OCI-M2 (cell line): Measurements from ENCODE around the gene CCDC154.
"Not testable (repeated sequence)": the region's sequence is repeated elsewhere in the genome, so short reads cannot be mapped to it uniquely, and the experiment has no call there.

Experiments used
- DNase-seq: peaks from one replicate; lab custom pipeline; 2025; ENCODE audit not compliant: unreplicated experiment; lab: John Stamatoyannopoulos, UW

CCDC154 gene

GRCh38 chr16:1439699-1440074 lies 4.7 kb downstream of the CCDC154 start:
- DNase-seq: not testable (repeated sequence)

GRCh38 chr16:1439058-1439698 lies 5.2 kb downstream of the CCDC154 start:
- DNase-seq: no peak

DNA sequence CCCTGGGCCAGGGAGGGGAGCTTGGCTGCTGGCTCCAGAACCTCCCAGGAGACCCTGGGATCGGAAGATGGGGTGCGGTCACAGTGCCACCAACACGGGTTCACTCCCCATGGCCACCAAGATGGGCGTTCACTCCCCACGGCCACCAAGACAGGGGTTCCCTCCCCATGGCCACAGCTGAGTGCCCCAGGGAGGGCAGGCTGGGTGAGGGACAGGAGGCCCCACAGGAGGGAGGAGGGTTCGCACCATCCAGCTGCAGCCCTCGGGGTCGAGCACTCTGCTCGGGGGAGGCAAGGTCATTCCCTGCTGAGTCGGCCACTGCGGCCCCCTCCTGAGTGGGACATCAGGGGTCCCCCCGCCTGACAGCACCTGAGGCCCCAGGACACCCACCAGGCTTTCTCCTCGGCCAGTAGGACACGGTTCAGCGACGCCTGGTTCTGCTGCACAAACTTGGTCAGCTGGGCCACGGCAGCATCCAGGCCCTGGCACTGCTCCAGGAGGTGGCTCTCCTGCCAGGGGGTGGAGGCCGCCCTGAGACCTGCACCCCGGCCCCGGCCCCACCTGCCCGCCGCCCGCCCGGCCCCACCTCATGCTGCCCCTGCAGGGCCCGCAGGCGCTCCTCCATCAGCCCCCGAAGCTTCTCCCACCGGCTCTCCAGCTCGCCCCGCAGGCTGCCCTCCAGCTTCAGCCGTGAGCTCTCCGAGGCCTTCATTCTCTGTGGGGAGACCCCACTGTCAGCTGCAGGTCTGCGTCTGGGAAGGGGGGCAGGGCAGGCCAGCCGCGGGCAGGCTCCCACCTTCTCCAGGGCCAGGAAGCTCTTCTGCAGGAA lies 5.9 kb downstream of the CCDC154 start:
- DNase-seq: no peak

- no peak for DNase-seq
Measured at GRCh38 chr16:1437606-1438005, 6.8 kb downstream of the CCDC154 start.

GRCh38 chr16:1436731-1437355 lies 7.5 kb downstream of the CCDC154 start:
- no peak for DNase-seq

DNA sequence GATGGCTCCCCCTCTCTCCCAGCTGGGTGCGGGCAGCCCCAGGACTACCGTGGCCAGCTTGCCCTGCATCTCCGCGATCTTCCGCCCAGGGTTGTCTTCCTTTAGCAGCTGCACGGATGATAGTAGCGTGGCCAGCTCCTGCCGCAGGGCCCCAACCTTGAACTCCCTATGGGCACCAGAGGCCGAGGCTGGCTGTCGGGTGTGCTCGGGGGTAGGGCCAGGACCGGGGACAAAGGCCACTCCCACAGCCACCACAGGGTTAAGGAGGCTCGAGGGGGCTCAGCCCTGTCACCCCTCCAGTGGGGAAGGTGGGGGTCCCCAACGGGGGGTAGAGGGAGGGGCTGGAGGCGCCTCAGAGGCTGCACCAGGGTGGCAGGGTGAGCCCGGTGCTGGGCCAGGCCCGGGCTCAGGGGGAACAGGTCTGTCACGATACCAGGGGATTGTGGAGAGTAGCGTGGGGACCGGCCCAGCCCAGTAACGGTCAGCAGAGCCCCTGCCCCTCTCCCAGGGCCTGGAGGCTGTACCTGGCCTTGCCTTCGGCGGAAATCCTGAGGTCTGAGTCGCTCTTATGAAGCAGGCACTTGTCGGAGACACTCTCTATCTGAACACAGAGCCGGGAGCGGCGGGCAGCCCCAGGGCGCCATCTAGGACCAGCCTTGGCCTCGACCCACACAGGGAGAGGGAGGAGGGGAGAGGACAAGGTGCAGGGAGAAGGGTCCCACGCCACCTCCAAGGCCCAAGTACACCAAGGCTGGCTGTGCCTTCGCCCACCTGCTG lies 8.2 kb downstream of the CCDC154 start:
- no peak for DNase-seq

- no peak for DNase-seq
Measured at GRCh38 chr16:1434644-1435592, 9.4 kb downstream of the CCDC154 start.

DNA sequence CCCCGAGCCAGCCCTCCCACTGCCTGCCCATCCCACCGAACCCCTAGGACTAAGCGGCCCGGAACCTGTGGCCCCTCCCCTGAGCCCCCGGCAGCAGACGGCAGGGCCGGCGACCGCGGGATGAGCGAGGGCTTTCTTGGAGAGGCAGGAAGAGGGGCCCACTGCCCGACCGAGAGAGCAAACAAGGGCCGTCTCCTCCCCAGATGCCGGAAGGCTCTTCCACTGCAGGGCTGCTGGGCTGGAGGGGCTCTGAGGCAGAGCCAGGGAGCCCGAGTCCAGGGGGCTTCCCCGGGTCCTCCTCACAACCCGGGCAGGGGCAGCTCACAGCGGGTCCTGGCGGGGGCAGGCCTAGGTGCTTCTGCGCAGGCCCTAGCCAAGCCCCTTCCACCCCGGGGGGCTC lies 10.6 kb downstream of the CCDC154 start:
- no peak for DNase-seq

GRCh38 chr16:1433263-1433560 lies 11.1 kb downstream of the CCDC154 start:
- no peak for DNase-seq

GRCh38 chr16:1432388-1433262 lies 11.7 kb downstream of the CCDC154 start:
- no peak for DNase-seq

GRCh38 chr16:1431497-1432270 lies 12.7 kb downstream of the CCDC154 start:
- no peak for DNase-seq

DNA sequence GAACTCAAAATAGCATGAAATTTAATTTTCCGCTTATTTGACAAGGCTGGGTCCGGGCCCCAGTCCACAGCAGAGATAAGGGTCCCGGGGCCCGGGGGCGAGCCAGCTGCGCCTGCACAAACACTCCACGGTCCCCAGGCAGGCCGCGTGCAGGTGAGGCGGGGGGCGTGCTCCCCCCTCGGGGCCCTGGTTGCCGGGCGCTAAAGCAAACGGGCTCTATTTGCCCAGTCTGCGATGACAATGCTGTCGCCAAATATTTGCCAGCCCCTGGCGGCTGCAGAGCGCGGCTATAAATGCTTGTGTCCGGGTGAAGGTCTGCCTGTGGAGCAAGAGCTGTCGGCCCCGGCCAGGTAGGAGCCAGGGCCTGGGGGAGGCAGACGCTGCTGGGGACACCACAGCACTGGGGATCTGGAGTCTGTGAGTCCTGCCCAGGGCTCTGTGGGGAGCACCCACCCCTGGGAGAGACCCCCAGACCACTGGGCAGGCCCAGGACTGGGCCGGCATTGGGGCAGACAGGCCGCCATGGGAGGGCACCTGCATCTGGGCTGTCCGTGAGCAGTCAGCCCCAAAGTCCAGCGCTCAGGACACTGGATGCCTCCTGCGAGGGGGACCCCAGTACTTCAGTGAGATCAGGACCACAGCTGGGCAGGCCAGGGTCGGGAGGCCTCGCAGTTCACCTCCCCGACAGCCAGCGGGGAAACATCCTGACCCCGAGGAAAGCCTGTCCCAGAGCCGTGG lies 13.4 kb downstream of the CCDC154 start, which contains the start of gene PERCC1:
TSS of gene PERCC1 (plus strand) at position 320 of the 738 bp plus-strand sequence. CDS start 1,516 bp downstream, outside the sequence.
- DNase-seq: no peak

DNA sequence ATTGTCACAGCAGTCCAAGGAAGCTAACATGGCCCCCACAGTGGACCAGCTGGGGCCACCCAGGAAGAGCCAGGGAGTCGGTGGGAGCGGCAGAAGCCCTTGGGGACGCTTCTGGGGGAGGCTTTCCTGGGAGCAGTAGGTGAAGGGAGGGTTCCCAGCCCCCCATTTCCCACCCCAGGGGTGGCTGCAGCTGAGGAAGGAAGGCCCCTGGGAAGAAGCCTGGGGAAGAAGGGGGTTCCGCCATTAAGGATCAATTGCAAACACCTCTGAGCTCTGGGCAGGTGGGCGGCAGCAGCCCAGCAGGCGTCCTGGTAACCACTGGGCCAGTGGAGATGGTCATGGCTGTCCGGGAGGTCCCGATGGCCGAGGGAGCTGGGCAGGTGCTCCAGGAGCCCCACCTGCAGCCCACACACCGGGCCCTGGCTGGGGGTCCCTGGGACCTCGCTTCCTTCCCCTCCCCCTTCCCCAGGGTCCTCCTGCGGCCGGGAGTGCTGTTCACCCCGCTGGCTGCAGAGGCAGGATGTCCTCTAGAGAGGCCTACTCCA lies 14.1 kb downstream of the CCDC154 start:
- no peak for DNase-seq

DNA sequence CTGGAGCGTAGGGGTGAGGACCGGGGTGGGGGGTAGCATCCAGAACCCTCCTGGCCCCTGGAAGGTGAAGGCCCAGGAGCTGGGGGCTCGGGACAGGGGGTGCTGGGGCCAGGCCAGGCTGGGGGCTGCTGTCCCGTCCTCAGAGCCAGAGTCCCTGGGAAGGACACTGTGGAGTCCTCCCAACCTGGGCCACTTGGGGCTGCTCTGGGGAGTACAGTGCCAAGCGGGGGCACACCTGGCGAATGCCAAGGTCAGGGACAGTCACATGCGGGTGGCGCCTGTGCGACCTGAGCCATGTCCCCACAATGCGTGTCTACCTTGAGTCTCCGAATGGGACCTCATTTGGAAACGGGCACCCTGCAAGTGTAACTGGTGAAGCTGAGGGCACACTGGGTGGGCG lies 14.7 kb downstream of the CCDC154 start:
- DNase-seq: no peak

- no peak for DNase-seq
Measured at GRCh38 chr16:1429012-1429411, 15.3 kb downstream of the CCDC154 start.

GRCh38 chr16:1428511-1428910 lies 15.8 kb downstream of the CCDC154 start:
- DNase-seq: no peak
